HepG2 (cell line): ENCODE measurements around the gene OTUB2. TPM values are rescaled to one million over a fixed set of nuclear protein-coding genes. Genes with fewer than 3 reads are reported as not detected.

Experiments used
- ATAC-seq: fragments of 200-7000 bp; cut with Tn5 transposase; 3 replicates; pipeline ENCODE4 v1.9.1; 2020; ENCODE audit warnings: mild to moderate bottlenecking, moderate library complexity
- BruUV-seq: library from RNA; stranded (reverse); fragments of 400-500 nt; replicated peaks from 2 replicates; lab custom pipeline; 2021; lab: Mats Ljungman, UMichigan
- CTCF ChIA-PET: fragments of 300-600 bp; formaldehyde crosslinking; extraction: SDS; loops from one replicate; lab custom pipeline; 2021; ENCODE audit warnings: low total read pairs, inconsistent platforms, low intra/inter-chr PET ratio; lab: Yijun Ruan, JAX
- POLR2A ChIA-PET: fragments of 350-600 bp; sonication (Branson Sonifier 250); formaldehyde crosslinking; loops from one replicate; lab custom pipeline; 2020; ENCODE audit warnings: antibody characterized with exemption, inconsistent platforms; lab: Yijun Ruan, JAX
- DNase-seq: peaks from one replicate; pipeline ENCODE4 v3.0.0-alpha.2; 2015; ENCODE audit warnings: low spot score
- FAIRE-seq: peaks from 3 replicates; lab custom pipeline; 2011; peaks lifted over from hg19 to GRCh38; lab: Jason Lieb, UNC
- H2AFZ ChIP-seq: one replicate; pipeline ENCODE4 v1.6.1; 2011; ENCODE audit warnings: low read length, inconsistent platforms
- H3K27ac ChIP-seq: fragments of 300-600 bp; 3 replicates; pipeline ENCODE4 v1.8.0; 2011; ENCODE audit warnings: mixed run types, mild to moderate bottlenecking, mixed read lengths, low read length, inconsistent platforms; ENCODE audit not compliant: insufficient read depth; ENCODE audit errors: extremely low read length
- H3K27me3 ChIP-seq, 2 experiments: fragments of 200-600 bp in 1 of 2; 2 replicates in 1 of 2; 3 replicates in 1 of 2; pipeline versions ENCODE4 v1.6.0 to v1.8.0; 2011; ENCODE audit warnings: low read length in 2 of 2, mild to moderate bottlenecking in 2 of 2, moderate library complexity in 2 of 2, inconsistent platforms in 1 of 2; ENCODE audit not compliant: insufficient read depth in 2 of 2, control insufficient read depth in 1 of 2
- H3K36me3 ChIP-seq, 2 experiments: fragments of 200-600 bp in 1 of 2; replicated peaks in 1 of 2; 2 replicates in 1 of 2; 3 replicates in 1 of 2; pipeline versions ENCODE4 v1.5.1 to v1.8.0; 2011; ENCODE audit warnings: low read length in 2 of 2, inconsistent platforms in 1 of 2; ENCODE audit not compliant: insufficient read depth in 2 of 2, control insufficient read depth in 1 of 2
- H3K4me1 ChIP-seq: 2 replicates; pipeline ENCODE4 v1.5.1; 2012; ENCODE audit warnings: low read length, inconsistent platforms; ENCODE audit not compliant: insufficient read depth
- H3K4me2 ChIP-seq: 2 replicates; pipeline ENCODE4 v1.6.0; 2011; ENCODE audit warnings: low read depth, low read length, inconsistent platforms
- H3K4me3 ChIP-seq, 3 experiments: fragments of 200-600 bp in 1 of 3; sonication (generic), shearing (Covaris generic) in 1 of 3; replicated peaks in 1 of 3; 2 replicates each; pipeline ENCODE4 v1.5.1; 2011 to 2016; ENCODE audit warnings: low read length in 3 of 3, inconsistent platforms in 2 of 3, low read depth in 2 of 3, mild to moderate bottlenecking in 2 of 3, control low read depth in 1 of 3, mixed read lengths in 1 of 3; ENCODE audit not compliant: insufficient read depth in 1 of 3
- H3K79me2 ChIP-seq: one replicate; pipeline ENCODE4 v1.6.1; 2011; ENCODE audit warnings: low read length, inconsistent platforms; ENCODE audit not compliant: insufficient read depth
- H3K9ac ChIP-seq: 2 replicates; pipeline ENCODE4 v1.6.0; 2011; ENCODE audit warnings: mild to moderate bottlenecking, low read depth, low read length, inconsistent platforms; ENCODE audit not compliant: insufficient read depth
- H3K9me3 ChIP-seq: 2 replicates; pipeline ENCODE4 v1.5.1; 2012; ENCODE audit warnings: mild to moderate bottlenecking, low read length
- H4K20me1 ChIP-seq: 2 replicates; pipeline ENCODE4 v1.6.0; 2011; ENCODE audit warnings: inconsistent platforms, mild to moderate bottlenecking, low read length, moderate library complexity; ENCODE audit not compliant: insufficient read depth
- FOSL2 ChIP-seq: sonication (generic); formaldehyde crosslinking; IDR thresholded peaks from 2 replicates; pipeline ENCODE4 v1.4.0; 2020; ENCODE audit warnings: missing genetic modification reagents
- GATA4 ChIP-seq: sonication (generic); IDR thresholded peaks from 2 replicates; pipeline ENCODE4 v1.6.1; 2016; ENCODE audit warnings: antibody characterized with exemption, low read depth, borderline replicate concordance
- ZMYM3 ChIP-seq: sonication (generic); formaldehyde crosslinking; IDR thresholded peaks from 2 replicates; pipeline ENCODE4 v1.5.1; 2020; ENCODE audit warnings: mild to moderate bottlenecking, missing genetic modification reagents
- ZNF629 ChIP-seq: sonication (generic); formaldehyde crosslinking; conservative IDR thresholded peaks from 2 replicates; pipeline ENCODE4 v1.5.0; 2020; ENCODE audit warnings: missing genetic modification reagents
- ZNF792 ChIP-seq: IDR thresholded peaks from 2 replicates; pipeline ENCODE4 v1.6.1; 2016
- WGBS: methylation state at CpG from one replicate; pipeline ENCODE4 v1.1.6; 2017; ENCODE audit warnings: low lambda C conversion rate; 5-methylcytosine and 5-hydroxymethylcytosine counted together
- in situ Hi-C: cut with HindIII; loops from 2 replicates; pipeline ENCODE4 v1.10.0; 2017; ENCODE audit warnings: low pct_unique_long_range_greater_than_20kb; ENCODE audit not compliant: extremely low pct_ligation_motif_present
- intact Hi-C: fragments of 100-400 bp; cut with micrococcal nuclease; formaldehyde crosslinking; loops from one replicate; pipeline ENCODE4 v1.10.0; 2022; ENCODE audit not compliant: unreplicated experiment
- polyA plus RNA-seq, 8 experiments: library from polyadenylated mRNA; depleted of rRNA in 3 of 8; stranded (reverse) in 7 of 8; unstranded in 1 of 8; fragments of >200 nt; fragmentation: Illumina TruSeq in 4 of 8; extraction: Trizol in 4 of 8; gene quantifications; 2 replicates each; pipeline versions ENCODE4 v1.2.1 to v1.2.3, GENCODE V29; 2011 to 2016; ENCODE audit warnings: low read depth in 4 of 8, missing spikeins in 1 of 8, mixed read lengths in 1 of 8; ENCODE audit not compliant: insufficient read depth in 1 of 8
- total RNA-seq, 5 experiments: library from RNA; depleted of rRNA; stranded (reverse); fragments of >200 nt; fragmentation: Illumina TruSeq; extraction: Trizol; gene quantifications; 2 replicates each; pipeline ENCODE4 v1.2.3, GENCODE V29; 2016; ENCODE audit warnings: low read depth in 1 of 5

Gene OTUB2
- total and polyA plus RNA-seq, 2 of the 13 experiments (the other 11 are each of a cell fraction or from before 2014, with no cell fraction given) = 2.2 to 2.4 TPM

- FAIRE-seq = no peak
- H3K27me3 ChIP-seq = peaks cover 7 to 27% of the 10 kb centered on the region in 2 experiments; a peak in 4 of 5 replicates
- H3K79me2 ChIP-seq = no peaks in the 10 kb centered on the region
- intact Hi-C loops = no loop called here
- peaks cover 50% of the 10 kb centered on the region for H3K4me1 ChIP-seq
- BruUV-seq = no TSS peak
- no peak overlapping the region for H3K4me2 ChIP-seq
- DNase-seq = no peak
- no peak overlapping the region for H3K27ac ChIP-seq
- in situ Hi-C loops = no loop called here
- CTCF ChIA-PET = no interaction called here
- WGBS = 68% methylated on average over 4 of the region's 4 CpGs
- no peak overlapping the region for H2AFZ ChIP-seq
- no peak for ATAC-seq
- no peaks in the 10 kb centered on the region for H3K9me3 ChIP-seq
- 0 out of 2 replicates have a peak, but pooled peaks have one; percentile 10 for TF ChIP-seq ZNF629
- TF ChIP-seq GATA4 = no peak
- peak; percentile 75; the same call in 1 of the 2 replicates for TF ChIP-seq ZMYM3 (CRISPR knock-in tag)
- no peaks in the 10 kb centered on the region for H4K20me1 ChIP-seq
- H3K4me3 ChIP-seq = no peak overlapping the region
- H3K9ac ChIP-seq = no peak overlapping the region
- H3K36me3 ChIP-seq = no peaks in the 10 kb centered on the region
- POLR2A ChIA-PET = interaction anchor here (1.0 to 2.2 kb wide), 3 partner anchors 16 to 61 kb away, joined by 3 to 9 read pairs (median 4); no protein-coding TSS in a partner anchor
These were observed 5.9 kb upstream of the OTUB2 start for GRCh38 chr14:94020267-94020666.

- FAIRE-seq = peak; percentile 32
- Histone ChIP-seq H3K4me2 (peak overlapping the region; percentile 97), H3K4me1 (peaks cover 55% of the 10 kb centered on the region), H2AFZ (peak overlapping the region; percentile 85), H3K9ac (no peak overlapping the region), H3K4me3 (peak overlapping the region in 1 of 3 experiments; percentile 66; a peak in 2 of 6 replicates), H3K27me3 (peaks cover 7 to 22% of the 10 kb centered on the region in 2 experiments; a peak in 4 of 5 replicates), H3K9me3 (no peaks in the 10 kb centered on the region), H4K20me1 (no peaks in the 10 kb centered on the region), H3K79me2 (no peaks in the 10 kb centered on the region), H3K36me3 (no peaks in the 10 kb centered on the region), H3K27ac (no peak overlapping the region)
- ChIA-PET POLR2A (interaction anchor here (0.8 to 2.7 kb wide), 9 partner anchors 9 to 272 kb away, joined by 3 to 12 read pairs (median 6); partner anchors contain the start of genes DDX24, IFI27L1 and SERPINA10), CTCF (no interaction called here)
- BruUV-seq = no TSS peak
- no peak for TF ChIP-seq ZNF792 (CRISPR knock-in tag)
- TF ChIP-seq FOSL2 (CRISPR knock-in tag) = peak; percentile 55; the same call in 1 of the 2 replicates
- intact Hi-C loops = no loop called here
- ATAC-seq = peak; percentile 57
- in situ Hi-C loops = no loop called here
- DNase-seq = peak; percentile 55
- 0% methylated on average over 2 of the region's 2 CpGs for WGBS
These were observed 5.1 kb upstream of the OTUB2 start for GRCh38 chr14:94021001-94021400.
